ENCODE data around the gene FAF1.
"Not testable (repeated sequence)": the region's sequence is repeated elsewhere in the genome, so short reads cannot be mapped to it uniquely, and the experiment has no call there.

FAF1 gene

GRCh38 chr1:50847303-50847702 is 112.8 kb downstream of the FAF1 start:
- DNase-seq (ENCODE audit: low read depth), result no peak

- no peak for DNase-seq (ENCODE audit: low read depth)
Observed at GRCh38 chr1:50846224-50846839, 113.7 kb downstream of the FAF1 start.

- no peak for DNase-seq (ENCODE audit: low read depth)
Observed at GRCh38 chr1:50841791-50842387, 118.2 kb downstream of the FAF1 start.

DNA sequence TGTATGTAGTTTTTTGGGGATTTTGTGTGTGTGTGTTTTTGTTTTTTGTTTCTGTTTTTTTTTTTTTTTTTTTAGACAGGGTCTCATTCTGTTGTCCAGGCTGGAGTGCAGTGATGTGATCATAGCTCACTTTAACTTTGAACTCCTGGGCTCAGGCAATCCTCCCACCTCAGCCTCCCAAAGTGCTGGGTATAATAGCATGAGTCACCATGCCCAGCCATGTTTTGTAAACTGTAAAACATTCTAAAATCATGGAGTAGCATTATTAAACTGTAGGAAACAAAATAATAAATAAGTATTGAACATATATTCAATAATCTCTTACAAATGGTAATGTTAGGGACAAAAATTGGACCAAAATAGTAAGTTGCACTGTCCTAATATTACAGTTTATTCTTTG is 124.0 kb downstream of the FAF1 start:
- no peak for DNase-seq (ENCODE audit: low read depth)

GRCh38 chr1:50833216-50833615 is 126.9 kb downstream of the FAF1 start:
- no peak for DNase-seq (ENCODE audit: low read depth)

- no peak for DNase-seq (ENCODE audit: low read depth)
Observed at GRCh38 chr1:50832167-50832566, 127.9 kb downstream of the FAF1 start.

GRCh38 chr1:50831300-50832061 is 128.6 kb downstream of the FAF1 start:
- no peak for DNase-seq (ENCODE audit: low read depth)

DNA sequence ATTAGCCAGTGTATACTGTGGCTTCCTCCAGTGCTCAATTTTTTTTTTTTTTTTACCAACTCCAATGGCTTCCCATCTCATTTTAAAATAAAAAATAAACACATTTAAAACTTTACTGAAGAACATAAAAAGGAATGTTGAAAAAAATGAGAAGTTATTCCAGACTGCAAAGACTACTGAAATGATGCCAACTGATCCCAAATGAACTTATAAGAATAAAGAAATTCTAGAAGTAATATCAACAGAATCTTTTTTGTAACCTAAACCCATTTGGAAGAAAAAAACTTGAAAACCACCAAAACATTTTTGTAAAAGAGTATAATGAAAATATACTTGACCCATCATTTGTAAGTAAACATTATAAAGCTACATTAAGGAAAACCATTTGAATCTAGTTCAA is 129.4 kb downstream of the FAF1 start:
- DNase-seq (ENCODE audit: low read depth), result no peak

GRCh38 chr1:50829014-50829958 is 130.8 kb downstream of the FAF1 start:
- DNase-seq (ENCODE audit: low read depth), result no peak

DNA sequence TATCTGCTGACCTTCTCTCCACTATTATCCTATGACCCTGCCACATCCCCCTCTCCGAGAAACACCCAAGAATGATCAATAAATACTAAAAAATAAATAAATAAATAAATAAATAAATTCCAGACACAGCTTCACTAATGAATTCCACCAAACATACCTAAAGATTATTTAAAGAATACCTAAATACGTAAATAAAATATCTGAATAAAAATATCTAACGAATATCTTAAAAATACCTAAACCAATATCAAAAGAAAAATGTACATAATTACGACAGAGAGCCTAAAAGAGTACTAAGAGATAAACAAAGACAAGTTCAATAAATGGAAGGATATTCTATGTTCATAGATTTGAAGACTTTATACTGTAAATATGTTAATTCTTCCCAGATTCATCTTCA is 132.5 kb downstream of the FAF1 start:
- no peak for DNase-seq (ENCODE audit: low read depth)

DNA sequence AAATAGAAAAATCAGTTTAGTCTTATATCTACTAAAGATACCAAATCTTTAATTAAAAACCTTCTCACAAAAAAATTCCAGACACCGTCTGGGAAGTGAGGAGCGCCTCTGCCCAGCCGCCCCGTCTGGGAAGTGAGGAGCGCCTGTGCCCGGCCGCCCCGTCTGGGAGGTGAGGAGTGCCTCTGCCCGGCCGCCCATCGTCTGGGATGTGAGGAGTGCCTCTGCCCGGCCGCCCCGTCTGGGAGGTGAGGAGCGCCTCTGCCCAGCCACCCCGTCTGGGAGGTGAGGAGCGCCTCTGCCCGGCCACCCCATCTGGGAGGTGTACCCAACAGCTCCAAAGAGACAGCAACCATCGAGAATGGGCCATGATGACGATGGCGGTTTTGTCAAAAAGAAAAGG is 133.3 kb downstream of the FAF1 start:
- not testable (repeated sequence) for DNase-seq (ENCODE audit: low read depth)

DNA sequence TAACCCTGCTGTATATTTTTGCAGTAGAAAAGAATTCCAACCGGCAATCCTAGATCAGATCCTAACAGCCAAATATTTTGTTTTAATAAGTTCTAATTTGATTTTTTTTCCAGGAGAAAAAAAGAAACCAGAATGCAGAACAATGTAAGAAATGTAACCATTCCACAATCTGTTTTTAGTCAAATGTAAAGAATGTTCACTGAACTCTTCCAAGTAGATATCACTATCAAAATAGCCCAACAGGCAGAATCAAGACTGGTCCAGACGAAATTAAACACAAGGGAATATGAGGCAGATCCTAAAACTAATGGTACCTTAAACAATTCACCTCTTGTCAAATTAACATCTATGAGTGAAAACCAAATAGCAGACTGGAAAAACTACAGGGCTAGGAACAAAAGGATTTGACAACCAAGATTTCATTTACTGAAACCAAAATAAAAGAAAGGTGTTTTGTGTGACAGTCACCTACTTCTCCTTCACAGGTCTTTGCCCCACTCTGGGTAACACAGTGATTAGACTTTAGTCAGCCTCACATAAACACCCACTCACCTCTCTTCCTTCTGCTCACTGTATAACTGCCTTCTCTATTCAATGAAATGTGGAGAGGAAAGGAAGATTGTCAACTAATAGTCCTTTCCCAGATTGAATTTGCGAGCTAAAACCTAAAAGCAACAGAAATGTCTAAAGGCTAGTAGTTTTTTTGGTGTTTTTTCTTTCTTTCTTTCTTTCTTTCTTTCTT is 137.9 kb downstream of the FAF1 start:
- DNase-seq (ENCODE audit: low read depth), result no peak

GRCh38 chr1:50820545-50820944 is 139.5 kb downstream of the FAF1 start:
- no peak for DNase-seq (ENCODE audit: low read depth)

- DNase-seq (ENCODE audit: low read depth), result no peak
Observed at GRCh38 chr1:50812346-50812745, 147.7 kb downstream of the FAF1 start.

GRCh38 chr1:50808296-50808695 is 151.8 kb downstream of the FAF1 start:
- no peak for DNase-seq (ENCODE audit: low read depth)

DNA sequence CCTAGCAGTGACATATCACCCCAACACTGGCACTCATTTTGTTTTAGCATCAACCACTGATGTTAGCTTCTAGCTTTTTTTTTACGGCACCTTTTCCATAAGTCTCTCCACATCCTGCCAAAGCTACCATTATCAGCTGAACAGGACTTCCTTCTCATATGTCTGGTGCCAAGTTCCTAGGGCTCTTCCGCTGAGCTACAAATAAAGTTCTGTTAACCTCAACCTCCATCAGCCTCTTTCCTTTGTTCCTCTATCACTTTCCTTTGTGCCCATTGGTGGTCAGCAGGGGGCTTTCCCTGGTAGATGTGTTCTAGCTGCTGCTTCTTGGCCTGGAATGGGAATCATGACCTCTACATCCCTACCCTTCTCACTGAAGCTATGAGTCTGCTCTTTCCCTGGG is 163.8 kb downstream of the FAF1 start:
- no peak for DNase-seq (ENCODE audit: low read depth)

DNA sequence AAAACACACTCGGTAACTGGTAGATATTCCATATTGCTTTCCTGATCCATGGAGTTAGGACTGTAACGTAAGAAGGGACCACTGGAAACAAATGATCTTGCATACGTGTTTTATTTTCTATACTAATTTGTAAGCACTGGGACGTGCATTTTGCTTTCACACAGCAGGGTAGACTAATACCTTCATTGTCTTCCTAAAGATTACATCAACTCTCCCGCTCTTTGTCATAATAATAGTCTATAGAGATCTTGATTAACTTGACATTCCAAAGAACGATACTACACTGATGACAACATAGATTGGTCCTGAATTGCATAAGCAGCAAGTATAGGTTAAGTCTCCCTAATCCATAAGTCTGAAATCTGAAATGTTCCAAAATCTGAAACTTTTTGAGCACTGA is 166.5 kb downstream of the FAF1 start:
- no peak for DNase-seq (ENCODE audit: low read depth)

GRCh38 chr1:50787266-50787665 is 172.8 kb downstream of the FAF1 start:
- DNase-seq (ENCODE audit: low read depth), result no peak

- DNase-seq (ENCODE audit: low read depth), result no peak
Observed at GRCh38 chr1:50783286-50783685, 176.8 kb downstream of the FAF1 start.

DNA sequence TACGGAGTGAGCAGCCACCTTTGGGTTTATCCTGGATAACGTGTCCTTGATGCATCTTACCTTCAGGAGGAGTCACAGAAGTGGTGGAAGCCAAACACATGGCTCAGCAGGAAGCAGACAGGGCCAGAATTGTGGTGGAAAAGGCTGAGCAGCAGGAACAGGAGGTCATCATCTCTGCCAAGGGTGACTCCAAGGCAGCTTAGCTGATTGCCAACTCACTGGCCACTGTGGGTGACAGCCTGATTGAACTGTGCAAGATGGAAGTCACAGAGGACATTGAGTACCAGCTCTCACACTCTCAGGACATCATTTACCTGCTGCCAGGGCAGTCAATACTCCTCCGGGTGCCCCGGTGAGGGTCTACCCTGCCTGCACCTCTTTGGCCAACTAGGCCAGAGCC is 179.3 kb downstream of the FAF1 start:
- no peak for DNase-seq (ENCODE audit: low read depth)

DNA sequence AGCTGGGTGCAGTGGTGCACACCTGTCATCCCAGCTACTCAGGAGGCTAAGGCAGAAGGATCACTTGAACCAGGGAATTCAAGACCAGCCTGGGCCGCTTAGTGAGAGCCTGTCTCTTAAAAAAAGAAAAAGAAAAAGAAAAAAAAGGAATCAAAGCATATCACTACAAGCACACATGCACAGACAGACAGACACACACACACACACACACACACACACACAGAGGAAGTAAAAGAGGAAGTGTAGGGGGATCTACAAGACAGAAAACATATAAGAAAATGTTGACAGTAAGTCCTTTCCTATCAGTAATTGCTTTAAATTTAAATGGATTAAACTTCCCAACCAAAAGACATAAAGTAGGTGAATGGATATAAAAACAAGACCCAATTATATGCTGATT is 180.3 kb downstream of the FAF1 start:
- no peak for DNase-seq (ENCODE audit: low read depth)

DNA sequence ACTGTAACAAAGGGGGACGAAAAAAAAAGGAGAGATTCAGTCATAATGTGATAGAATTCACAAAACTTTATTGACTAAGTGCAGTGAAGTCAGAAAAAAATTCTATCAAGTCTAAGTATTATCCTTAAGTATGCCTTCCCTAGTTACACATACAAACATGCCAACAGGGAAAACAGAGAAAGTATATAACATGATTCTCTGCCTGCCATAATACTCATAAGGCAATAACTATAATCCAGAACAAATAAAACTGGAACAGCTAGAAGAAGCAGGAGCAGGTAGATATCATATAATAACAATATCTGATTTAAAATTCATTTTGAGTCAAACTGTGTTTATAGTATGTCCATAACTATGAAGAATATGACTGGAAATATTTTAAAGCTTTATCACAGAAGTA is 184.3 kb downstream of the FAF1 start:
- no peak for DNase-seq (ENCODE audit: low read depth)

Measured in stimulated activated CD8-positive, alpha-beta memory T cell treated with anti-CD3 and anti-CD28 coated beads, Interleukin-7, amount 100 ng/mL, for 24 hours (primary cell).